H1 (cell line): ENCODE data around the gene RHOBTB3. TPM values are rescaled to one million over a fixed set of nuclear protein-coding genes. Genes with fewer than 3 reads are reported as not detected.

Experiments
- CTCF ChIA-PET: fragments of 300-600 bp; sonication (Branson Sonifier 250); formaldehyde crosslinking; loops from one replicate; lab custom pipeline; 2021; ENCODE audit not compliant: partially characterized antibody; lab: Charles Lee
- POLR2A ChIA-PET: fragments of 300-600 bp; sonication (Branson Sonifier 250); formaldehyde crosslinking; loops from one replicate; lab custom pipeline; 2021; ENCODE audit warnings: inconsistent platforms; ENCODE audit not compliant: partially characterized antibody; lab: Charles Lee
- DNase-seq, 2 experiments: peaks; one replicate each; pipeline versions ENCODE4 v3.0.0 to v3.0.0-alpha.2; 2010 to 2022; ENCODE audit warnings: low spot score in 2 of 2, low read depth in 1 of 2, mixed read lengths in 1 of 2
- FAIRE-seq: peaks from 2 replicates; lab custom pipeline; 2011; peaks lifted over from hg19 to GRCh38; lab: Jason Lieb, UNC
- H2AFZ ChIP-seq: 2 replicates; pipeline ENCODE4 v1.8.1; 2012; ENCODE audit warnings: low read length, inconsistent platforms
- H2AK5ac ChIP-seq: 2 replicates; pipeline ENCODE4 v1.6.1; 2013; ENCODE audit warnings: low read depth, low read length
- H2BK120ac ChIP-seq: replicated peaks from 2 replicates; pipeline ENCODE3; 2013; ENCODE audit warnings: low read depth, low read length, inconsistent platforms
- H2BK12ac ChIP-seq: 2 replicates; pipeline ENCODE4 v1.6.1; 2013; ENCODE audit warnings: low read depth, low read length
- H2BK15ac ChIP-seq: 2 replicates; pipeline ENCODE4 v1.6.1; 2013; ENCODE audit warnings: low read length
- H2BK20ac ChIP-seq: 2 replicates; pipeline ENCODE4 v1.6.1; 2013; ENCODE audit warnings: low read length
- H2BK5ac ChIP-seq: 2 replicates; pipeline ENCODE4 v1.6.1; 2013; ENCODE audit warnings: low read depth, low read length
- H3K14ac ChIP-seq: 2 replicates; pipeline ENCODE4 v1.6.1; 2013; ENCODE audit warnings: inconsistent platforms; ENCODE audit not compliant: insufficient read length
- H3K18ac ChIP-seq: 2 replicates; pipeline ENCODE4 v1.6.1; 2013; ENCODE audit warnings: low read length; ENCODE audit errors: extremely low read depth
- H3K23ac ChIP-seq: 2 replicates; pipeline ENCODE4 v1.6.1; 2013; ENCODE audit warnings: inconsistent platforms; ENCODE audit not compliant: insufficient read length
- H3K23me2 ChIP-seq: 2 replicates; pipeline ENCODE4 v1.6.1; 2013; ENCODE audit warnings: low read depth, low read length
- H3K27ac ChIP-seq: 2 replicates; pipeline ENCODE4 v1.6.1; 2011; ENCODE audit warnings: low read depth, low read length, inconsistent platforms
- H3K27me3 ChIP-seq, 4 experiments: replicated peaks in 1 of 4; 1 replicate in 1 of 4; 2 replicates in 3 of 4; pipeline versions ENCODE4 v1.6.1 to v1.8.1; 2011 to 2013; ENCODE audit warnings: low read length in 3 of 4, mild to moderate bottlenecking in 3 of 4, inconsistent platforms in 2 of 4, mixed read lengths in 2 of 4, moderate library complexity in 1 of 4; ENCODE audit not compliant: control insufficient read depth in 3 of 4, insufficient read depth in 3 of 4; ENCODE audit errors: extremely low read depth in 1 of 4
- H3K36me3 ChIP-seq, 4 experiments: 2 replicates each; pipeline versions ENCODE4 v1.6.1 to v1.8.1; 2011 to 2013; ENCODE audit warnings: mild to moderate bottlenecking in 4 of 4, low read length in 3 of 4, moderate library complexity in 2 of 4, control low read depth in 1 of 4, inconsistent platforms in 1 of 4; ENCODE audit not compliant: insufficient read depth in 4 of 4, control insufficient read depth in 2 of 4
- H3K4ac ChIP-seq: replicated peaks from 2 replicates; pipeline ENCODE3; 2013; ENCODE audit warnings: low read length, low read depth, mixed read lengths, inconsistent platforms; ENCODE audit not compliant: insufficient read length
- H3K4me1 ChIP-seq, 4 experiments: replicated peaks in 1 of 4; 1 replicate in 1 of 4; 2 replicates in 3 of 4; pipeline versions ENCODE4 v1.6.1 to v1.8.1; 2011 to 2013; ENCODE audit warnings: low read length in 3 of 4, inconsistent platforms in 2 of 4, mixed read lengths in 1 of 4; ENCODE audit not compliant: insufficient read depth in 4 of 4, control insufficient read depth in 3 of 4
- H3K4me2 ChIP-seq, 2 experiments: 2 replicates each; pipeline versions ENCODE4 v1.6.1 to v1.8.1; 2011 to 2013; ENCODE audit warnings: low read depth in 2 of 2, low read length in 2 of 2, control low read depth in 1 of 2, inconsistent platforms in 1 of 2, mild to moderate bottlenecking in 1 of 2; ENCODE audit not compliant: insufficient read depth in 1 of 2
- H3K4me3 ChIP-seq, 4 experiments: fragments of 200-600, 300-600 bp in 1 of 4; sonication (generic), shearing (Covaris generic), sonication (Bioruptor Twin) in 1 of 4; 2 replicates each; pipeline versions ENCODE4 v1.5.1 to v1.8.1; 2011 to 2016; ENCODE audit warnings: low read length in 4 of 4, low read depth in 3 of 4, control low read depth in 2 of 4, inconsistent platforms in 2 of 4, mild to moderate bottlenecking in 2 of 4, mixed read lengths in 1 of 4, moderate library complexity in 1 of 4; ENCODE audit not compliant: insufficient read depth in 2 of 4; ENCODE audit errors: extremely low read depth in 1 of 4
- H3K56ac ChIP-seq: replicated peaks from 2 replicates; pipeline ENCODE3; 2013; ENCODE audit warnings: low read depth, mild to moderate bottlenecking, mixed read lengths, low read length, inconsistent platforms; ENCODE audit not compliant: insufficient read length
- H3K79me1 ChIP-seq: 2 replicates; pipeline ENCODE4 v1.6.1; 2013; ENCODE audit warnings: low read depth, low read length, control low read depth
- H3K79me2 ChIP-seq, 2 experiments: 2 replicates each; pipeline versions ENCODE4 v1.6.1 to v1.8.1; 2012 to 2013; ENCODE audit warnings: low read length in 2 of 2, mild to moderate bottlenecking in 2 of 2, inconsistent platforms in 1 of 2; ENCODE audit not compliant: insufficient read depth in 2 of 2, control insufficient read depth in 1 of 2
- H3K9ac ChIP-seq, 4 experiments: replicated peaks in 1 of 4; 1 replicate in 1 of 4; 2 replicates in 3 of 4; pipeline versions ENCODE4 v1.6.1 to v1.8.1; 2011 to 2013; ENCODE audit warnings: low read depth in 3 of 4, low read length in 3 of 4, control low read depth in 2 of 4, mild to moderate bottlenecking in 2 of 4, moderate library complexity in 2 of 4, inconsistent platforms in 1 of 4; ENCODE audit errors: extremely low read depth in 1 of 4
- H3K9me3 ChIP-seq, 2 experiments: 2 replicates each; pipeline versions ENCODE4 v1.6.1 to v1.8.1; 2012 to 2013; ENCODE audit warnings: mild to moderate bottlenecking in 2 of 2, moderate library complexity in 2 of 2, control low read depth in 1 of 2, inconsistent platforms in 1 of 2, low read depth in 1 of 2, low read length in 1 of 2, mixed read lengths in 1 of 2; ENCODE audit not compliant: insufficient read depth in 2 of 2
- H4K20me1 ChIP-seq, 2 experiments: replicated peaks in 1 of 2; 2 replicates each; pipeline versions ENCODE3 to v1.8.1; 2011 to 2013; ENCODE audit warnings: inconsistent platforms in 2 of 2, low read length in 2 of 2, mild to moderate bottlenecking in 1 of 2; ENCODE audit not compliant: insufficient read depth in 2 of 2, control insufficient read depth in 1 of 2
- H4K5ac ChIP-seq: 2 replicates; pipeline ENCODE4 v1.6.1; 2013; ENCODE audit warnings: low read length, low read depth, mixed read lengths, inconsistent platforms; ENCODE audit not compliant: insufficient read length
- H4K8ac ChIP-seq: 2 replicates; pipeline ENCODE4 v1.8.0; 2013; ENCODE audit warnings: mild to moderate bottlenecking, moderate library complexity, low read length, inconsistent platforms; ENCODE audit not compliant: insufficient read depth; ENCODE audit errors: extremely low read depth
- H4K91ac ChIP-seq: replicated peaks from 2 replicates; pipeline ENCODE3; 2013; ENCODE audit warnings: low read length, mixed read lengths, inconsistent platforms; ENCODE audit not compliant: insufficient read length
- CBX5 ChIP-seq: fragments of 300-800, 300-1000 bp; sonication (generic); IDR thresholded peaks from 2 replicates; pipeline ENCODE4 v1.7.1; 2016; ENCODE audit warnings: antibody characterized with exemption, low read length, low read depth
- CEBPB ChIP-seq: IDR thresholded peaks from 2 replicates; pipeline ENCODE4 v1.6.1; 2012; ENCODE audit warnings: low read depth, low read length
- POU5F1 ChIP-seq: IDR thresholded peaks from 2 replicates; pipeline ENCODE4 v1.6.1; 2011; ENCODE audit warnings: low read depth, mild to moderate bottlenecking, low read length, moderate library complexity
- RAD21 ChIP-seq, 2 experiments: IDR thresholded peaks in 1 of 2; conservative IDR thresholded peaks in 1 of 2; 2 replicates each; pipeline ENCODE4 v1.6.1; 2011; ENCODE audit warnings: low read depth in 2 of 2, low read length in 2 of 2, improper control_type of control experiment in 1 of 2, inconsistent platforms in 1 of 2, mild to moderate bottlenecking in 1 of 2, moderate library complexity in 1 of 2
- RNF2 ChIP-seq: fragments of 200-900, 300-1000 bp; sonication (generic); IDR thresholded peaks from 2 replicates; pipeline ENCODE4 v1.7.1; 2016; ENCODE audit warnings: borderline replicate concordance, low read depth, mild to moderate bottlenecking, antibody characterized with exemption, low read length; ENCODE audit not compliant: poor library complexity, severe bottlenecking; ENCODE audit errors: missing control alignments
- SP4 ChIP-seq: IDR thresholded peaks from 2 replicates; pipeline ENCODE4 v1.6.1; 2012; ENCODE audit warnings: low read length, inconsistent platforms
- WGBS, 2 experiments: shearing (Covaris generic) in 1 of 2; methylation state at CpG; one replicate each; pipeline versions ENCODE4 v1.1.6 to v1.1.7; 2013 to 2015; ENCODE audit warnings: low lambda C conversion rate in 2 of 2, mixed read lengths in 2 of 2, inconsistent platforms in 1 of 2, low coverage in 1 of 2, missing lambda C conversion rate in 1 of 2; ENCODE audit not compliant: insufficient replicate concordance in 2 of 2, insufficient coverage in 1 of 2, insufficient read length in 1 of 2; ENCODE audit errors: extremely low coverage in 1 of 2, missing lambda C conversion rate in 1 of 2; 5-methylcytosine and 5-hydroxymethylcytosine counted together
- polyA plus RNA-seq, 7 experiments: library from polyadenylated mRNA; depleted of rRNA in 3 of 7; stranded (reverse) in 5 of 7; unstranded in 2 of 7; fragments of >200 nt in 5 of 7; fragments of 200-250 nt in 2 of 7; gene quantifications; 1 replicate in 5 of 7; 2 replicates in 1 of 7; 4 replicates in 1 of 7; pipeline versions ENCODE4 v1.2.1 to v1.2.3, GENCODE V29; 2011 to 2013; ENCODE audit warnings: missing spikeins in 2 of 7, mixed read lengths in 2 of 7
- total RNA-seq: library from RNA; stranded (reverse); fragmentation: NEBNext Ultra II Directional; extraction: Animal tissue kit (Norgen Biotek cat#: 25700); gene quantifications from 2 replicates; pipeline ENCODE4 v1.2.1, GENCODE V29; 2021
- TF ChIP-seq, protein P1 (sequence below), 3 experiments: IDR thresholded peaks; 1 replicate in 2 of 3; 2 replicates in 1 of 3; pipeline versions ENCODE4 v1.5.1 to v1.6.1; 2011; ENCODE audit warnings: low read length in 3 of 3, mild to moderate bottlenecking in 3 of 3, inconsistent platforms in 2 of 3, low read depth in 1 of 3, moderate library complexity in 1 of 3; ENCODE audit not compliant: insufficient read depth in 1 of 3; ENCODE audit errors: control extremely low read depth in 1 of 3
- TF ChIP-seq, protein P2 (sequence below): IDR thresholded peaks from 2 replicates; pipeline ENCODE4 v1.6.1; 2011; ENCODE audit warnings: low read length, improper control_type of control experiment

RHOBTB3 gene
- total and polyA plus RNA-seq, 2 of the 8 experiments (the other 6 are each of a cell fraction or from before 2014, with no cell fraction given) = 8.2 to 17.5 TPM

DNA sequence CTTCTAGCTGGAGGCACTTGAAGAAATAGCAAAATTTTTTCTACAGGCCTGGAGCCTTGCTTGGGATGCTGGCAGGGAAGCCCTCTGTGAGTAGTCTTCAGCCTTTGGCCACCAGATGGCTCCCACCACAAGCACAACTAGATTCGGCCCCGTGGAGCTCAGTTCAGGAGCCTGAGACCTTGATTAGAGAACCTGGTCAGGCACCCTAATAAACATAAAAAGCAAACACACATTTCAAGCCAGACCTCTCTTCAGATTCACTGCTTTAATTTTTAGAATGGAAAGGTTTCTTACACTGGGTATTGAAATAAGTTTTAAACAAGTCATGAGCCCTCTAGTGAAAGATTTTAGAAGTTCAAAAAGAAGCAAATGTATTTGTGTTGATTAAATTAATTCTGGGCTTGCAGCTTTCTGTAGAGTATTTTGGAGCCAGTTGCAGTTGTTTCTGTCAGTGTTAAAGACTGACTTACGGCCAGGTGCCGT, 50.0 kb downstream of the RHOBTB3 start:
- Histone ChIP-seq H4K5ac (no peak overlapping the region), H2AK5ac (no peak overlapping the region), H4K20me1 (no peaks in the 10 kb centered on the region), H3K4me2 (no peak overlapping the region), H3K27ac (no peak overlapping the region), H3K4me1 (no peaks in the 10 kb centered on the region), H2BK120ac (no peak overlapping the region), H3K79me1 (no peaks in the 10 kb centered on the region), H3K27me3 (no peaks in the 10 kb centered on the region), H2BK20ac (no peak overlapping the region), H3K9me3 (no peaks in the 10 kb centered on the region), H3K36me3 (no peaks in the 10 kb centered on the region), H3K23ac (no peak overlapping the region), H2BK5ac (no peak overlapping the region), H3K9ac (no peak overlapping the region), H3K18ac (no peak overlapping the region), H3K23me2 (no peaks in the 10 kb centered on the region), H3K79me2 (no peaks in the 10 kb centered on the region), H3K4ac (no peak overlapping the region), H3K56ac (no peak overlapping the region), H2BK12ac (no peak overlapping the region), H4K8ac (no peak overlapping the region), H2AFZ (no peak overlapping the region), H3K14ac (no peak overlapping the region), H3K4me3 (no peak overlapping the region), H2BK15ac (no peak overlapping the region), H4K91ac (no peak overlapping the region)
- ChIA-PET POLR2A (interaction anchor here (0.6 to 1.3 kb wide), 3 partner anchors 20 to 46 kb away, joined by 3 to 4 read pairs (median 4); partner anchors contain the start of gene GLRX), CTCF (interaction anchor here (0.6 to 4.7 kb wide), 46 partner anchors 9 to 556 kb away, joined by 3 to 120 read pairs (median 6); partner anchors contain the start of genes GLRX, RFESD and RHOBTB3)
- DNase-seq (peak; percentile 44 to 73), FAIRE-seq (peak; percentile 24)
- WGBS, 2 experiments = 43% methylated on average over 4 of the region's 4 CpGs; no CpG with 5 or more reads in 1 of the 2 experiments
- TF ChIP-seq, protein P1, sequence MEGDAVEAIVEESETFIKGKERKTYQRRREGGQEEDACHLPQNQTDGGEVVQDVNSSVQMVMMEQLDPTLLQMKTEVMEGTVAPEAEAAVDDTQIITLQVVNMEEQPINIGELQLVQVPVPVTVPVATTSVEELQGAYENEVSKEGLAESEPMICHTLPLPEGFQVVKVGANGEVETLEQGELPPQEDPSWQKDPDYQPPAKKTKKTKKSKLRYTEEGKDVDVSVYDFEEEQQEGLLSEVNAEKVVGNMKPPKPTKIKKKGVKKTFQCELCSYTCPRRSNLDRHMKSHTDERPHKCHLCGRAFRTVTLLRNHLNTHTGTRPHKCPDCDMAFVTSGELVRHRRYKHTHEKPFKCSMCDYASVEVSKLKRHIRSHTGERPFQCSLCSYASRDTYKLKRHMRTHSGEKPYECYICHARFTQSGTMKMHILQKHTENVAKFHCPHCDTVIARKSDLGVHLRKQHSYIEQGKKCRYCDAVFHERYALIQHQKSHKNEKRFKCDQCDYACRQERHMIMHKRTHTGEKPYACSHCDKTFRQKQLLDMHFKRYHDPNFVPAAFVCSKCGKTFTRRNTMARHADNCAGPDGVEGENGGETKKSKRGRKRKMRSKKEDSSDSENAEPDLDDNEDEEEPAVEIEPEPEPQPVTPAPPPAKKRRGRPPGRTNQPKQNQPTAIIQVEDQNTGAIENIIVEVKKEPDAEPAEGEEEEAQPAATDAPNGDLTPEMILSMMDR (IDR thresholded peaks at IDR 0.05; ENCODE audit: control extremely low read depth in 1 of 3, insufficient read depth in 1 of 3, low read depth in 1 of 3, low read length in 3 of 3) = peak; percentile 69 to 94 (median 84)
- TF ChIP-seq CEBPB (no peak), SP4 (0 out of 2 replicates have a peak, but pooled peaks have one; percentile 43), POU5F1 (no peak), CBX5 (no peak), RAD21 (IDR thresholded peaks at IDR 0.05 in 1 of 2, conservative IDR thresholded peaks at IDR 0.05 in 1 of 2; ENCODE audit: low read depth in 2 of 2, low read length in 2 of 2) (peak; percentile 95 to 96), RNF2 (no peak)
- TF ChIP-seq, protein P2, sequence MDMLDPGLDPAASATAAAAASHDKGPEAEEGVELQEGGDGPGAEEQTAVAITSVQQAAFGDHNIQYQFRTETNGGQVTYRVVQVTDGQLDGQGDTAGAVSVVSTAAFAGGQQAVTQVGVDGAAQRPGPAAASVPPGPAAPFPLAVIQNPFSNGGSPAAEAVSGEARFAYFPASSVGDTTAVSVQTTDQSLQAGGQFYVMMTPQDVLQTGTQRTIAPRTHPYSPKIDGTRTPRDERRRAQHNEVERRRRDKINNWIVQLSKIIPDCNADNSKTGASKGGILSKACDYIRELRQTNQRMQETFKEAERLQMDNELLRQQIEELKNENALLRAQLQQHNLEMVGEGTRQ = no peak
